Right lobe of liver (tissue), 4 donors: Measurements from ENCODE around the gene KCNJ12.
"Not testable (repeated sequence)": the region's sequence is repeated elsewhere in the genome, so short reads cannot be mapped to it uniquely, and the experiment has no call there.

Source experiments
- CTCF ChIP-seq, 4 donors: fragments of 200-600 bp in 3 of 4; fragments of 450-650 bp in 1 of 4; IDR thresholded peaks; one replicate each; pipeline versions ENCODE4 v1.5.1 to v1.8.0; 2016 to 2022; ENCODE audit warnings: antibody characterized with exemption in 4 of 4, mild to moderate bottlenecking in 2 of 4
- POLR2A ChIP-seq: fragments of 450-650 bp; IDR thresholded peaks from one replicate; pipeline ENCODE4 v1.6.1; 2017; ENCODE audit warnings: antibody characterized with exemption, mild to moderate bottlenecking
- donor health status: DM: no; HTN: no; CAD: no.
- donor health status: DM: no; HTN: no; CAD: no.
- donor health status: DM: no; HTN: yes; CAD: no.

GRCh38 chr17:21349358-21350050 lies 26.7 kb upstream of the KCNJ12 start:
- not testable (repeated sequence) for TF ChIP-seq POLR2A; CTCF (IDR thresholded peaks at IDR 0.05)
